ENCODE data around the gene ALDH1A2.

- TF ChIP-seq, protein P1, sequence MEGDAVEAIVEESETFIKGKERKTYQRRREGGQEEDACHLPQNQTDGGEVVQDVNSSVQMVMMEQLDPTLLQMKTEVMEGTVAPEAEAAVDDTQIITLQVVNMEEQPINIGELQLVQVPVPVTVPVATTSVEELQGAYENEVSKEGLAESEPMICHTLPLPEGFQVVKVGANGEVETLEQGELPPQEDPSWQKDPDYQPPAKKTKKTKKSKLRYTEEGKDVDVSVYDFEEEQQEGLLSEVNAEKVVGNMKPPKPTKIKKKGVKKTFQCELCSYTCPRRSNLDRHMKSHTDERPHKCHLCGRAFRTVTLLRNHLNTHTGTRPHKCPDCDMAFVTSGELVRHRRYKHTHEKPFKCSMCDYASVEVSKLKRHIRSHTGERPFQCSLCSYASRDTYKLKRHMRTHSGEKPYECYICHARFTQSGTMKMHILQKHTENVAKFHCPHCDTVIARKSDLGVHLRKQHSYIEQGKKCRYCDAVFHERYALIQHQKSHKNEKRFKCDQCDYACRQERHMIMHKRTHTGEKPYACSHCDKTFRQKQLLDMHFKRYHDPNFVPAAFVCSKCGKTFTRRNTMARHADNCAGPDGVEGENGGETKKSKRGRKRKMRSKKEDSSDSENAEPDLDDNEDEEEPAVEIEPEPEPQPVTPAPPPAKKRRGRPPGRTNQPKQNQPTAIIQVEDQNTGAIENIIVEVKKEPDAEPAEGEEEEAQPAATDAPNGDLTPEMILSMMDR (tag by site-specific recombination; IDR thresholded peaks at IDR 0.05), result no peak
- TF ChIP-seq REST (tag by site-specific recombination; IDR thresholded peaks at IDR 0.05) (no peak), ELK4 (IDR thresholded peaks at IDR 0.05; ENCODE audit: borderline replicate concordance, low read depth, low read length) (no peak)
Measured at GRCh38 chr15:57949374-57949943, 116.1 kb downstream of the ALDH1A2 start.
